ENCODE data around the gene C1QTNF2. TPM values are rescaled to one million over a fixed set of nuclear protein-coding genes. Genes with fewer than 3 reads are reported as not detected.

The C1QTNF2 gene
- total and polyA plus RNA-seq, 2 of the 8 experiments (the other 6 are each of a cell fraction or from before 2014, with no cell fraction given), result 1.0 to 2.0 TPM

DNA sequence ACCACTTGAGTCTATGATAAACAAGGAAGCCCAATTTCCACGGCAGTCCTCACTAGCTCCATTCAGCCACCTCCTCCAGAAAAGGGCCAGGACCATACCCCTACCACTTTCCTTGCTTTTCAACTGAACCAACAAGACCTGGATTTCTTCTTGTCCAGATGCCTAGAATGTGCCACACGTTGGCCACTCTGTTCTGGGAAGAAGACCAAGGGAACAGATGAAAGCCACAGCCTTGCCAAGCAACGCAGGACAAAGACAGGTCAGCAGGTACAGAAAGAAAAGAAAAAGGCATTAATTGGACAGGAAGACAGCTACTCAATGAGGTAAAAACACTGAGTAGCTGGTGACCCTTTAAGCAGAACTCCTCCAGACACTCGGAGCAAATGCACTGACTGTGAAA, 60.3 kb downstream of the C1QTNF2 start:
- Histone ChIP-seq H3K9ac (replicated peaks in 1 of 4; ENCODE audit: extremely low read depth in 1 of 4, low read depth in 3 of 4, low read length in 3 of 4) (no peak overlapping the region), H2AFZ (ENCODE audit: low read length) (no peak overlapping the region), H2BK5ac (ENCODE audit: low read depth, low read length) (no peak overlapping the region), H3K27me3 (replicated peaks in 1 of 4; ENCODE audit: control insufficient read depth in 3 of 4, extremely low read depth in 1 of 4, insufficient read depth in 3 of 4, low read length in 3 of 4) (no peaks in the 10 kb centered on the region), H2BK20ac (ENCODE audit: low read length) (no peak overlapping the region), H3K56ac (replicated peaks; ENCODE audit: insufficient read length, low read depth, low read length) (no peak overlapping the region), H3K4me3 (ENCODE audit: extremely low read depth in 1 of 4, insufficient read depth in 2 of 4, low read depth in 3 of 4, low read length in 4 of 4) (no peak overlapping the region), H3K18ac (ENCODE audit: extremely low read depth, low read length) (no peak overlapping the region), H3K9me3 (ENCODE audit: insufficient read depth in 2 of 2, low read depth in 1 of 2, low read length in 1 of 2) (no peaks in the 10 kb centered on the region), H2BK12ac (ENCODE audit: low read depth, low read length) (no peak overlapping the region; the same call in 1 of the 2 replicates), H4K8ac (ENCODE audit: extremely low read depth, insufficient read depth, low read length) (no peak overlapping the region), H3K36me3 (ENCODE audit: control insufficient read depth in 2 of 4, insufficient read depth in 4 of 4, low read length in 3 of 4) (peaks cover 4 to 32% (median 10%) of the 10 kb centered on the region in 4 experiments; a peak in 7 of 8 replicates), H4K5ac (ENCODE audit: insufficient read length, low read depth, low read length) (no peak overlapping the region), H3K79me1 (ENCODE audit: low read depth, low read length) (peaks cover 23% of the 10 kb centered on the region), H3K23me2 (ENCODE audit: low read depth, low read length) (peaks cover 5% of the 10 kb centered on the region; the same call in 1 of the 2 replicates), H3K79me2 (ENCODE audit: control insufficient read depth in 1 of 2, insufficient read depth in 2 of 2, low read length in 2 of 2) (peaks cover 21 to 68% of the 10 kb centered on the region in 2 experiments), H2BK120ac (replicated peaks; ENCODE audit: low read depth, low read length) (no peak overlapping the region), H4K91ac (replicated peaks; ENCODE audit: insufficient read length, low read length) (no peak overlapping the region), H3K4me1 (replicated peaks in 1 of 4; ENCODE audit: control insufficient read depth in 3 of 4, insufficient read depth in 4 of 4, low read length in 3 of 4) (peaks cover 4 to 7% (median 5%) of the 10 kb centered on the region in 4 experiments; a peak in 5 of 7 replicates), H2BK15ac (ENCODE audit: low read length) (no peak overlapping the region; the same call in 1 of the 2 replicates), H2AK5ac (ENCODE audit: low read depth, low read length) (no peak overlapping the region), H3K4ac (replicated peaks; ENCODE audit: insufficient read length, low read depth, low read length) (no peak overlapping the region), H3K27ac (ENCODE audit: low read depth, low read length) (no peak overlapping the region), H3K23ac (ENCODE audit: insufficient read length) (no peak overlapping the region), H3K14ac (ENCODE audit: insufficient read length) (no peak overlapping the region), H4K20me1 (replicated peaks in 1 of 2; ENCODE audit: control insufficient read depth in 1 of 2, insufficient read depth in 2 of 2, low read length in 2 of 2) (peaks cover 15 to 33% of the 10 kb centered on the region in 2 experiments), H3K4me2 (ENCODE audit: insufficient read depth in 1 of 2, low read depth in 2 of 2, low read length in 2 of 2) (peak overlapping the region in 1 of 2 experiments; percentile 90; a peak in 1 of 4 replicates)
- ChIA-PET POLR2A (ENCODE audit: partially characterized antibody) (interaction anchor here (0.5 to 3.4 kb wide), 6 partner anchors 9 to 72 kb away, joined by 3 to 25 read pairs (median 4); no protein-coding TSS in a partner anchor), CTCF (ENCODE audit: partially characterized antibody) (interaction anchor here (1.6 to 2.2 kb wide), 3 partner anchors 18 to 23 kb away, joined by 3 to 7 read pairs (median 4); no protein-coding TSS in a partner anchor)
- whole genome bisulfite sequencing, 2 experiments (ENCODE audit: extremely low coverage in 1 of 2, insufficient coverage in 1 of 2, insufficient read length in 1 of 2, insufficient replicate concordance in 2 of 2, low coverage in 1 of 2, low lambda C conversion rate in 2 of 2, missing lambda C conversion rate in 1 of 2), result 92% methylated on average over 4 of the region's 4 CpGs; no CpG with 5 or more reads in 1 of the 2 experiments
- DNase-seq (ENCODE audit: low read depth in 1 of 2, low spot score in 2 of 2) (no peak), FAIRE-seq (no peak)
- no peak for TF ChIP-seq CREB1 (IDR thresholded peaks at IDR 0.05)
- TF ChIP-seq POLR2A (IDR thresholded peaks at IDR 0.05; ENCODE audit: control extremely low read depth in 1 of 2, low read depth in 2 of 2, low read length in 2 of 2), result no peak
- no peak for TF ChIP-seq NRF1 (IDR thresholded peaks at IDR 0.05; ENCODE audit: low read depth, low read length)
- TF ChIP-seq RBBP5 (IDR thresholded peaks at IDR 0.05; ENCODE audit: borderline replicate concordance, low read depth, low read length), result no peak
- TF ChIP-seq ATF3 (IDR thresholded peaks at IDR 0.05; ENCODE audit: insufficient read depth, low read depth, low read length), result no peak
- TF ChIP-seq RNF2 (IDR thresholded peaks at IDR 0.05; ENCODE audit: borderline replicate concordance, low read depth, low read length, missing control alignments, poor library complexity, severe bottlenecking), result no peak
- no peak for TF ChIP-seq CTCF (IDR thresholded peaks at IDR 0.05; ENCODE audit: control extremely low read depth in 1 of 3, insufficient read depth in 1 of 3, low read depth in 1 of 3, low read length in 3 of 3)
- TF ChIP-seq TBP (IDR thresholded peaks at IDR 0.05; ENCODE audit: low read depth, low read length), result no peak
- TF ChIP-seq EGR1 (IDR thresholded peaks at IDR 0.05; ENCODE audit: borderline replicate concordance, low read depth, low read length), result no peak
- no peak for TF ChIP-seq TEAD4 (IDR thresholded peaks at IDR 0.05; ENCODE audit: low read depth, low read length)
- TF ChIP-seq BCL11A (IDR thresholded peaks at IDR 0.05; ENCODE audit: low read depth in 2 of 2, low read length in 2 of 2), result no peak
